HG02870 (cell line): ENCODE measurements around the gene CES4A.
"Not testable (repeated sequence)": the region's sequence is repeated elsewhere in the genome, so short reads cannot be mapped to it uniquely, and the experiment has no call there.

ENCODE experiments used
- ATAC-seq: cut with Tn5 transposase; IDR thresholded peaks from one replicate; pipeline ENCODE4 v1.9.1; 2021; ENCODE audit warnings: mild to moderate bottlenecking, moderate library complexity; ENCODE audit not compliant: unreplicated experiment

Gene CES4A

DNA sequence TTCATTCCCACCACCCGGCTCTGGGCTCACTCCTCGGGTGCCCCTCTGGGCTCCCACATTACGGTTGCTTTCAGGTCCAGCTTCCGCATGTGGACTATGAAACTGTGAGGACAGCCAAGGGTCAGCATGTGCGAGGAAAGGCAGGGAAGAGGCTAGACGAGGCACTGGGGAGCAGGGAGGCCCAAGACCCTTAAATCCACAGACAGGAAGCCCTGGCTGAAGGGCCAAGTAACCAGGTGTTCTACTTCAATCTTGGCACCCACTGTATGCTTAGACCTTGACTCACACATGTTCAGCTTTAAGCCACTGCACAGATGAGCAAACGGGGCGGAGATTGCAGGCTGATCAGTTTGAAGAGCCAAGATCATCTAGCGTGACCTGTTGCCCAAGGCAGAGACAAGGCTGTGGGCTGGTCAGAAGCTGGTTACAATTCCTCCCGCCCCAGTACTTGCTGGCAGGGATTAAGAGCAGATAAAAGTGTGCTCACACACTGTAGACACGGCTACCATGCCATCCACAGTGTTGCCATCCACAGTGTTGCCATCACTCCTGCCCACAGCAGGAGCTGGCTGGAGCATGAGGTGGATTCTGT lies at the start of gene CES4A:
Gene CES4A (plus strand): TSS at position 393 of the 592 bp plus-strand sequence. CDS start 184 bp downstream, at position 577.
- ATAC-seq = no peak

DNA sequence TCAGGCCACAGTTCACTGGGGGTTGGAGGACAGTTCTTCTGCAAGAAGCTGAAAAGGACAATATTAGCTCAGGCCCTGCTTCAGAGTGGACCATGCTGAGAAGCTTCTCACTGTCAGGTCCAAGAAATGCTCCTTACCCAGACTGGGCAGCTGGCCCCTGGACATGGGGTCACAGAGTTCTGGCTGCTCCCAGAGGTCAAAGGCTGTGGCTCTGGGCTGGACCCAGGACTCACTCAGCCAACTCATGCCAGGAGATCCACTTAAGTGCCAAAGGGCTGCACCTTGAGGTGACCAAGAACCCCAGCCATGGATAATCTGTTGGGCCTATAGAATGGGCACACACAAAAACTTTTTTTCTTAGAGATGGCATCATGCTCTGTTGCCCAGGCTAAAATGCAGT lies 49.0 kb upstream of the CES4A start:
- ATAC-seq = no peak

GRCh38 chr16:66940236-66940635 lies 48.2 kb upstream of the CES4A start:
- ATAC-seq = no peak

DNA sequence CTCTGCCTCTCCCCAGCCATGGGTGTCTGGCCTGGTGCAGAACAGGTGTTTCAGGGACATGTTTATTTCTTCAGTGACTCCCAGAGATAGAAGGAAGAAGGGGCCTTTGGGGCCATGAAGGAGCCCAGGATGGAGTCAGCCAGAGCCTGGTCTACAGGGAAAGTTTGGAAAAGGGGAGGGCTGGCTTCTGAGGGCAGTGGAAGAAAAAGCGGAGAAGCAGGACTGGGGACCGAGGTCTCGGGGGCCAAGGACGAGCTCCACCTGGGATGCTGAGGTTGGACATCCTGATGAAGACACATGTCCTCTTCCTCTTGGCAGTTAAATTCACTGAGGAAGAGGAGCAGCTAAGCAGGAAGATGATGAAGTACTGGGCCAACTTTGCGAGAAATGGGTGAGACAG lies 45.4 kb upstream of the CES4A start:
- ATAC-seq = no peak

DNA sequence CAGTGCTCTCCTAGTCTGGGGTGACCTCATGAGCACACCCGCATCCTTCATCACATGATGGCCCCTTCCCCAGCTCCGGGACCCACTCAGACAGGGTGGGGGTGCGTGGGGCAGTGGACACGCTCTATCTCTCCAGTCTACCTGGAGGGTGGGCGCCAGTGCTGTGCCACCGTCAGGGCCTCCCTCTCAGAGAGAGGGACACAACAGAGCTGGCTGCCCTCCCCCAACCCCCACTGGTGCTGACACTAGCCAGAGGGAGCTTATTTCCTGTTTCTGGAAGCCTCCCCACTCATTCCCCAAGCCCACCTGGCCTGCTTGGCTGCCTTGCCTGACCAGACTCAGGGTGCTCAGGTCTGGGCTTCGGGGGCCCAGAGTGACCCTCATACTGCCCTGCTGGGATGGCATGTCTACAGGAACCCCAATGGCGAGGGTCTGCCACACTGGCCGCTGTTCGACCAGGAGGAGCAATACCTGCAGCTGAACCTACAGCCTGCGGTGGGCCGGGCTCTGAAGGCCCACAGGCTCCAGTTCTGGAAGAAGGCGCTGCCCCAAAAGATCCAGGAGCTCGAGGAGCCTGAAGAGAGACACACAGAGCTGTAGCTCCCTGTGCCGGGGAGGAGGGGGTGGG lies 44.8 kb upstream of the CES4A start:
- no peak for ATAC-seq

DNA sequence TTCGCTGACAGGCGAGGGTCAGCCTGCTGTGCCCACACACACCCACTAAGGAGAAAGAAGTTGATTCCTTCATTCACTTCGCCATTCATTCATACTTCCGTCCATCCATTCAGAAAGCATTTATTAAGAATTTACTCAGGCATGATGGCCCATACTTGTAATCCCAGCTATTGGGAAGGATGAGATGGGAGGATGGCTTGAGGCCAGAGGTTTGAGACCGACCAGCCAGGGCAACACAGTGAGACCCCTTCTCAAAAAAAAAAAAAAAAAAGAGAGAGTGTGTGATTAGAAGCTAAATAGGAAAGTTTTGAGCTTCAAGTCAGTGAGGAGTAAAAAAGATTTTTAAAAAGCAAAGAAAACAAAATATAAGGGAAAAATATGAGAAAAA lies 44.3 kb upstream of the CES4A start:
- ATAC-seq = no peak

DNA sequence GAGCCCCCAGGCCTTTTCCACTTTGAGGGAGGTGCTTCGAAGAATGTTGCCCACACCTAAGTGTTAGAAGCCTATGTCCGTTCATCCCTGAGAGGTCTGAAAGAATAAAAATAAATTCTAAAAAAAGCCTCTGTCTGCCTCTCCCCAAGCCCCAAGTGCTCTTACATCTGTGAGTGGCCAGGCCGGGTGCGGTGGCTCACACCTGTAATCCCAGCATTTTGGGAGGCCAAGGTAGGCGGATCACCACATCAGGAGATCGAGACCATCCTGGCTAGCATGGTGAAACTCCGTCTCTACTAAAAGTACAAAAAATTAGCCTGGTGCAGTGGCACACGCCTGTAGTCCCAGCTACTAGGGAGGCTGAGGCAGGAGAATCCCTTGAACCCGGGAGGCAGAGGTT lies 43.4 kb upstream of the CES4A start:
- ATAC-seq = not testable (repeated sequence)

DNA sequence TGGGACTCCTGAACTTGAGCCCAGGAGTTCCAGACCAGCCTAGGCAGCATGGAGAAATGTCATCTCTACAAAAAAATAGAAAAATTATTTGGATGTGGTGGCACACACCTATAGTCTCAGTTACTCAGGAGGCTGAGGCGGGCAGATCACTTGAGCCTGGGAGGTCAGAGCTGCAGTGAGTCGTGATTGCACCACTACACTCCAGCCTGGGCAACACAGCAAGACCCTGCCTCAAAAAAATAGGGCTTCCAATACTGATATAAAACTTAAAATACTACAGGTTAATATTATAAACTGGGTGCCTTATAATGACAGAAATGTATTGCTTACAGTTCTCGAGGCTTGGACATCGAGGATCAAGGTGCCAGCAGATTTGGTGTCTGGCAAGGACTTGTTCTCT lies 42.5 kb upstream of the CES4A start:
- no peak for ATAC-seq

- ATAC-seq = no peak
Measured at GRCh38 chr16:66946541-66946940, 41.8 kb upstream of the CES4A start.

GRCh38 chr16:66946974-66947301 lies 41.5 kb upstream of the CES4A start:
- ATAC-seq = no peak

- peak; percentile 64 for ATAC-seq
Measured at GRCh38 chr16:66947302-66948065, 40.9 kb upstream of the CES4A start.

GRCh38 chr16:66948134-66948836 lies 40.1 kb upstream of the CES4A start:
- ATAC-seq = no peak

DNA sequence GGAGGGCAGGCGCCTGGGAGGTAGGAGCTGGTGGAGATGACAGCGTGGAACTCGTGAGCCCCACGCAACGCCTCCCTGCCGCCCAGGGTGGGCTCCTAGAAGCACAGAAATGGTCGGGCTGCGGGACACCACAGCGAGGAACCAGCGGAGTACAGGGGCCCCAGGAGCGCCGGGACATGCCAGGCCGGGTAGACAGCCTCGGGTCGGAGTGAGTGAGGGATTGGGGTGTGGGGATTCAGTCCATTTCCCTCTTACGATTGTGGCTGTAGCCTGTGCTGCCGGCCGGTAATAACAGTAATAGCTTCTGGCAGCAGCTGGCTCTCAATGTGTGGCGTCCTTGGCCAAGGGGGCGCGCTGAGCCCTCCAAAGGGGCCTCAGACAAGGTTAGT lies 39.6 kb upstream of the CES4A start:
- no peak for ATAC-seq

DNA sequence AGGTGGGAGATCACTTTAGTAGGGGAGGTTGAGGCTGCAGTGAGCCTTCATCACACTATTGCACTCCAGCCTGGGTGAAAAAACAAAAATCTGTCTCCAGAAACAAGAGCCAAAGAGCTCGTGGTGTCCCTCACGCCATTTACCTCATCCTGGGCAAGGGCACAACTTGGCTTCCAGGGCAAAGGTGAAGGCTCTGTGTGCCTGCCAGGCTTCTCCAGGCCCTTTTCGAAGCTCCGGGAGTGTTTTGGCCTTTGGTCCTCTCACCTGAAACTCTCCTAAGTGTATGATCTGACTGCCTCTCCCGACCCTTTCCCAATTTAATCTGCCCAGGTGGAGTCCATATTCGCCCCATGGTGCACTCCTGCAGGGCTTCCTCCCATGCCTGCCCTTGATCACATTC lies 38.9 kb upstream of the CES4A start:
- ATAC-seq = no peak

GRCh38 chr16:66950437-66950836 lies 38.0 kb upstream of the CES4A start:
- no peak for ATAC-seq

- no peak for ATAC-seq
Measured at GRCh38 chr16:66950971-66951790, 37.2 kb upstream of the CES4A start.

DNA sequence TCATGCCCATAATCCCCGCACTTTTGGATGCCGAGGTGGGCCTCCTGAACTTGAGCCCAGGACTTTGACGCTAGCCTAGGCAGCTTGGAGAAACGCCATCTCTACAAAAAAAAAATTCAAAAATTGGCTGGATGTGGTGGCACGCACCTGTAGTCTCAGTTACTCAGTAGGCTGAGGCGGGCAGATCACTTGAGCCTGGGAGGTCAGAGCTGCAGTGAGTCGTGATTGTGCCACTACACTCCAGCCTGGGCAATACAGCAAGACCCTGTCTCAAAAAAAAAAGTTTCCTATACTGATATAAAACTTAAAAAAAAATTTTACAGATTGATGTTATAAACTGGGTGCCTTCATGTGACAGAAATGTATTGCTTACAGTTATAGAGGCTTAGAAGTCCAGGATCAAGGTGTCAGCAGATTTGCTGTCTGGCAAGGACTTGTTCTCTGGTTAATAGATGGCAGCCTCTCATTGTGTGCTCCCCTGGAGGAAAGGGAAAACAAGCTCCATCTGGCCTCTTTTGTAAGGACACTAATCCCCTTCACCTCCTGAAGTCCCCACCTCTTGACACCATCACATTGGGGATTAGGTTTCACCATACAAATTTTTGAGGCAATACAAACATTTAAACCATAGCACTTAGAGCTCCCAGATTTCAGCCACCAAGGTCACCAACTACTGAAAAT lies 35.8 kb upstream of the CES4A start:
- ATAC-seq = no peak

- no peak for ATAC-seq
Measured at GRCh38 chr16:66953462-66954096, 34.8 kb upstream of the CES4A start.

DNA sequence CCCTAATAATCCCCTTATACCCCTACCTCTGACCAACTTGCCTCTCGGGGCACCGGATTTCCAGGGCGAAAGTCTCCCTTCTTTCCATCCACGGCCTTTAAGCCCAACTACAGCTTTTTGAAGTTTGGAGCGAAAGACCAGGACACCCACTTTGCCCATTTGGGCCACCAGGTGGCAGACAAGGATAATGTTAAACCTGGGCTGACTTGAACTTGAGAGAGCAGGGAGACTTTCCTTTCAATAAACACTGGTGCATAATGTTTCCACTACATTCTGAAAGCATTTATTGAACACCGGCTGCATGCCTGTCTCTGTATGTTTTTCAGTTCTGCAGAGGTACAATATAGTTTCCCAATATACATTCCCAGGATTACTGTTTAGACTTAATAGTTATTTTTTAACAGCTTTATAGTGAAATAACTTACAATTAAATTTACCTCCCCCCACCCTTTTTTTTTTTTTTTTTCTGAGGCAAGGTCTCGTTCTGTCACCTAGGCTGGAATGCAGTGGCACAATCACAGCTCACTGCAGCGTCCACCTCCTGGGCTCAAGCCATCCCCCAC lies 34.2 kb upstream of the CES4A start:
- no peak for ATAC-seq
